Osteoblast (primary cell): ENCODE data around the gene ME2. TPM values are rescaled to one million over a fixed set of nuclear protein-coding genes. Genes with fewer than 3 reads are reported as not detected.

Experiments used
- DNase-seq: peaks from one replicate; pipeline ENCODE4 v3.0.0; 2011; ENCODE audit warnings: low spot score, mixed read lengths; ENCODE audit not compliant: insufficient read length; ENCODE audit errors: missing footprints
- H2AFZ ChIP-seq: 2 replicates; pipeline ENCODE4 v1.6.0; 2011; ENCODE audit warnings: mild to moderate bottlenecking, low read length
- H3K27ac ChIP-seq: 2 replicates; pipeline ENCODE4 v1.5.1; 2011; ENCODE audit warnings: mild to moderate bottlenecking, low read depth, low read length, moderate library complexity
- H3K27me3 ChIP-seq: 2 replicates; pipeline ENCODE4 v1.6.0; 2012; ENCODE audit warnings: mild to moderate bottlenecking, control low read depth, inconsistent platforms, low read length, moderate library complexity; ENCODE audit not compliant: insufficient read depth
- H3K36me3 ChIP-seq: 2 replicates; pipeline ENCODE4 v1.5.1; 2011; ENCODE audit warnings: mild to moderate bottlenecking, low read length, control low read depth, moderate library complexity; ENCODE audit not compliant: insufficient read depth
- H3K4me1 ChIP-seq: 2 replicates; pipeline ENCODE4 v1.5.1; 2011; ENCODE audit warnings: mild to moderate bottlenecking, low read length, control low read depth, moderate library complexity; ENCODE audit not compliant: insufficient read depth
- H3K4me2 ChIP-seq: 2 replicates; pipeline ENCODE4 v1.6.0; 2011; ENCODE audit warnings: mild to moderate bottlenecking, low read length; ENCODE audit not compliant: insufficient read depth
- H3K4me3 ChIP-seq: fragments of 200-600 bp; sonication (generic); 3 replicates; pipeline ENCODE4 v1.5.1; 2012; ENCODE audit warnings: mild to moderate bottlenecking, low read length, inconsistent platforms; ENCODE audit not compliant: insufficient read depth
- H3K79me2 ChIP-seq: 2 replicates; pipeline ENCODE4 v1.6.0; 2012; ENCODE audit warnings: mild to moderate bottlenecking, low read length, control low read depth, inconsistent platforms; ENCODE audit not compliant: insufficient read depth
- H3K9me3 ChIP-seq: 2 replicates; pipeline ENCODE4 v1.5.1; 2011; ENCODE audit warnings: low read depth, low read length, control low read depth
- H4K20me1 ChIP-seq: 2 replicates; pipeline ENCODE4 v1.6.0; 2012; ENCODE audit warnings: mild to moderate bottlenecking, low read length, control low read depth; ENCODE audit not compliant: insufficient read depth
- total RNA-seq: library from RNA; depleted of rRNA; stranded (reverse); fragments of >200 nt; gene quantifications from 2 replicates; pipeline ENCODE4 v1.2.3, GENCODE V29; 2012
- TF ChIP-seq, protein P1 (sequence below): IDR thresholded peaks from 2 replicates; pipeline ENCODE4 v1.5.1; 2011; ENCODE audit warnings: mild to moderate bottlenecking, low read depth, low read length, moderate library complexity; ENCODE audit errors: extremely low read depth

The ME2 gene
- total RNA-seq, 1 donor, result 38.0 TPM

DNA sequence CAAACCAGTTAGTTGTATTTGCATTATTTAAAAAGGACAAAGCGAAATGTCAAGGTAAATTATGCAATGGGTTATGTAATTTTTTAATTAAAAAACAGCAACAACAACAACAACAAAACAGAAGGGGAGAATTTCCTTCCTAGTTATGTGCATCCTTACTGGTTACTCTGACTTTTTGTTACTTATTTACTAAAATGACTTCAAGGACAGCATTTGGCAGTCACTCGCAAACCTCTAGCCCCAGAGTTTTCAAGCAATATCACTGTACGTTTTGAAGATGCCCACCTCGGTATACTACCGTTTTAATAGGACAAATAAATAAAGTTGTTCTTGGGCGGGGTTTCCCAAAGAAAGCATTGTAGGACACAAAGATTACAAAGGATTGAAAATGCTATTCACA is 34.4 kb upstream of the ME2 start:
- H3K4me2 ChIP-seq, result no peak overlapping the region
- DNase-seq, result no peak
- H4K20me1 ChIP-seq, result no peaks in the 10 kb centered on the region
- H2AFZ ChIP-seq, result no peak overlapping the region
- H3K9me3 ChIP-seq, result no peaks in the 10 kb centered on the region
- peaks cover 4% of the 10 kb centered on the region for H3K27me3 ChIP-seq
- H3K79me2 ChIP-seq, result no peaks in the 10 kb centered on the region
- no peak overlapping the region for H3K4me3 ChIP-seq
- H3K4me1 ChIP-seq, result peaks cover 13% of the 10 kb centered on the region
- TF ChIP-seq, protein P1, sequence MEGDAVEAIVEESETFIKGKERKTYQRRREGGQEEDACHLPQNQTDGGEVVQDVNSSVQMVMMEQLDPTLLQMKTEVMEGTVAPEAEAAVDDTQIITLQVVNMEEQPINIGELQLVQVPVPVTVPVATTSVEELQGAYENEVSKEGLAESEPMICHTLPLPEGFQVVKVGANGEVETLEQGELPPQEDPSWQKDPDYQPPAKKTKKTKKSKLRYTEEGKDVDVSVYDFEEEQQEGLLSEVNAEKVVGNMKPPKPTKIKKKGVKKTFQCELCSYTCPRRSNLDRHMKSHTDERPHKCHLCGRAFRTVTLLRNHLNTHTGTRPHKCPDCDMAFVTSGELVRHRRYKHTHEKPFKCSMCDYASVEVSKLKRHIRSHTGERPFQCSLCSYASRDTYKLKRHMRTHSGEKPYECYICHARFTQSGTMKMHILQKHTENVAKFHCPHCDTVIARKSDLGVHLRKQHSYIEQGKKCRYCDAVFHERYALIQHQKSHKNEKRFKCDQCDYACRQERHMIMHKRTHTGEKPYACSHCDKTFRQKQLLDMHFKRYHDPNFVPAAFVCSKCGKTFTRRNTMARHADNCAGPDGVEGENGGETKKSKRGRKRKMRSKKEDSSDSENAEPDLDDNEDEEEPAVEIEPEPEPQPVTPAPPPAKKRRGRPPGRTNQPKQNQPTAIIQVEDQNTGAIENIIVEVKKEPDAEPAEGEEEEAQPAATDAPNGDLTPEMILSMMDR, result no peak
- no peaks in the 10 kb centered on the region for H3K36me3 ChIP-seq
- no peak overlapping the region for H3K27ac ChIP-seq

DNA sequence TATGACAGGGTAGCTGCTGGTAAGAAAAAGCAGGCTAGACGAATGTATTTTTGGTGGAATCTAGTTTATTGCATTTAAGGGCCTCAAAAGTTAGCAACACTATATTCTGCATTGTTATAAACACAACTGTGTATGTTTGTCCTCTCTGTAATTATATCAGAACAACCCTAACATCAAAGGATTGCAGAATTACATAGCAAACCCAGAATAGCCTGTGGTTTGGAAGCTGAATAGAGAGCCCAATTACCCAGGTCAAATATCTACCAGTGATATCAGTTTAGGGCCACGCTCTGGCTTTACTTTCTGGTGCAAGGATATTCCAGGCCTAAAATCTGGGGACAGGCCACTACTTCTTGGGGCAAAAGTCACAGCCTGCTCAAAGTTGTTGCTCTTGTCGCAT is 34.0 kb upstream of the ME2 start:
- no peaks in the 10 kb centered on the region for H3K9me3 ChIP-seq
- no peak for DNase-seq

DNA sequence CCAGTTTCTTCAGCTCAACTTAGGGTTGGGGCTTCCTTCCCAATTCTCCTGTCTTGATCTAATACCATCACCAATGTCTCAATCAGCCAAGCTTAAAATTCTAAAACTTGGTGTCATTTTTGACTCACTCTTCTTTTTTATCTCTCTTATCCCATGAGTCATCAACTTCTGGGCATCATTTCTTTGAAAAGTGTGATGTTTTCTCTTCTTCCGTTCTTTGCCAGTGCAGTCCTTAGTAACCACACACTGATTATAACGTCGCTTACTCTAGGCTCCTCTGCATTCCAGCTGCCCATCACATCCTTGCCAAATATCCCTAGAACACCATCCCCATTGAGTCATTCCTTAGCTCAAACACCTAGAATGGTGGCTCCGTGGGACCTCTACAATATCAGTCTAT is 31.7 kb upstream of the ME2 start:
- no peak overlapping the region for H3K27ac ChIP-seq
- no peaks in the 10 kb centered on the region for H3K27me3 ChIP-seq
- H3K36me3 ChIP-seq, result no peaks in the 10 kb centered on the region
- peaks cover 13% of the 10 kb centered on the region for H3K4me1 ChIP-seq
- no peak overlapping the region for H3K4me3 ChIP-seq
- TF ChIP-seq, protein P1, result no peak
- peak overlapping the region; percentile 28 for H3K4me2 ChIP-seq
- peak; percentile 73 for DNase-seq
- no peaks in the 10 kb centered on the region for H3K9me3 ChIP-seq
- H4K20me1 ChIP-seq, result no peaks in the 10 kb centered on the region
- no peak overlapping the region for H2AFZ ChIP-seq
- no peaks in the 10 kb centered on the region for H3K79me2 ChIP-seq

More for the DNA sequence above, 34.0 kb upstream of the ME2 start:
- no peak overlapping the region for H2AFZ ChIP-seq
- no peak overlapping the region for H3K4me3 ChIP-seq
- no peaks in the 10 kb centered on the region for H3K79me2 ChIP-seq
- H3K4me2 ChIP-seq, result no peak overlapping the region
- TF ChIP-seq, protein P1, result no peak
- no peak overlapping the region for H3K27ac ChIP-seq
- peaks cover 13% of the 10 kb centered on the region for H3K4me1 ChIP-seq
- no peaks in the 10 kb centered on the region for H3K36me3 ChIP-seq
- H4K20me1 ChIP-seq, result no peaks in the 10 kb centered on the region
- peaks cover 4% of the 10 kb centered on the region for H3K27me3 ChIP-seq

DNA sequence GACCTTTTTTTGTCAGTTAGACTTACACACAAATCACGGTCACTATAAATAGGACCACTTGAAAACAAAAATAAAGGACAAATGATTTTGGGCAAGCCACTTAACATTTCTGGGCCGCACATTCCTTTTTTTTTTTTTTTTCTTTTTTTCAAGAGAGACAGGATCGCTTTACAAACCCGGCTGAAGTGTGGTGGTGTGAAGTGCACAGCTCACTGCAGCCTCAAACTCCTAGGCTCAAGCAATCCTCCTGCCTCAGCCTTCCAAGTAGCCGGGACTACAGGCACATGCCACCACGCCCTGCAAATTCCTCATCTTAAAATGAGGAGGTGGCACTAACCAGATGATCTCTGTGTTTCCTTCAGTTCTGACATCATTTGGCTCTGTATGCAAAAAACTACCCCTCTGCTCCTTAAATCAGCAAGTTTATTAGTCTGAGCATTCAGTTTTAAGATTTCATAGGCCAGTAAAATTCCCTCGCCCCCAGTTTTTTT is 30.8 kb upstream of the ME2 start:
- no peak overlapping the region for H3K4me3 ChIP-seq
- no peak overlapping the region for H3K4me2 ChIP-seq
- peaks cover 13% of the 10 kb centered on the region for H3K4me1 ChIP-seq
- no peaks in the 10 kb centered on the region for H3K9me3 ChIP-seq
- H3K27ac ChIP-seq, result no peak overlapping the region
- TF ChIP-seq, protein P1, result no peak
- no peaks in the 10 kb centered on the region for H4K20me1 ChIP-seq
- H3K79me2 ChIP-seq, result no peaks in the 10 kb centered on the region
- no peak for DNase-seq
- H3K27me3 ChIP-seq, result no peaks in the 10 kb centered on the region
- H3K36me3 ChIP-seq, result no peaks in the 10 kb centered on the region
- H2AFZ ChIP-seq, result no peak overlapping the region
